Endothelial cell of umbilical vein (primary cell): ENCODE data around the gene CYP27A1. TPM values are rescaled to one million over a fixed set of nuclear protein-coding genes. Genes with fewer than 3 reads are reported as not detected.

Experiments
- BruUV-seq: library from RNA; stranded (reverse); fragments of 400-500 nt; replicated peaks from 2 replicates; lab custom pipeline; 2021; lab: Mats Ljungman, UMichigan
- CTCF ChIA-PET: fragments of 300-600, 350-600 bp; sonication (Branson Sonifier 250); formaldehyde crosslinking; loops from one replicate; lab custom pipeline; 2021; ENCODE audit warnings: antibody characterized with exemption, inconsistent platforms; lab: Charles Lee
- POLR2A ChIA-PET: fragments of 300-600, 350-600 bp; sonication (Branson Sonifier 250); formaldehyde crosslinking; loops from one replicate; lab custom pipeline; 2021; ENCODE audit warnings: antibody characterized with exemption, inconsistent platforms; lab: Charles Lee
- DNase-seq: peaks from one replicate; pipeline ENCODE4 v3.0.0-alpha.2; 2011; ENCODE audit warnings: low read depth, low spot score
- FAIRE-seq: peaks from 2 replicates; lab custom pipeline; 2011; peaks lifted over from hg19 to GRCh38; lab: Jason Lieb, UNC
- H2AFZ ChIP-seq: 2 replicates; pipeline ENCODE4 v1.6.0; 2012; ENCODE audit warnings: low read depth, low read length, control low read depth, inconsistent platforms
- H3K27ac ChIP-seq: 2 replicates; pipeline ENCODE4 v1.5.1; 2011; ENCODE audit warnings: low read depth, mild to moderate bottlenecking, control low read depth, low read length, moderate library complexity; ENCODE audit not compliant: insufficient read depth
- H3K27me3 ChIP-seq, 2 experiments: 2 replicates each; pipeline versions ENCODE4 v1.6.0 to v1.6.1; 2011; ENCODE audit warnings: low read length in 2 of 2, mixed read lengths in 1 of 2; ENCODE audit not compliant: control insufficient read depth in 2 of 2, insufficient read depth in 2 of 2
- H3K36me3 ChIP-seq, 2 experiments: 2 replicates in 1 of 2; 3 replicates in 1 of 2; pipeline ENCODE4 v1.5.1; 2011; ENCODE audit warnings: low read length in 2 of 2, mild to moderate bottlenecking in 1 of 2, moderate library complexity in 1 of 2; ENCODE audit not compliant: control insufficient read depth in 2 of 2, insufficient read depth in 2 of 2; ENCODE audit errors: extremely low read depth in 1 of 2
- H3K4me1 ChIP-seq: 3 replicates; pipeline ENCODE4 v1.5.1; 2011; ENCODE audit warnings: mild to moderate bottlenecking, low read length; ENCODE audit not compliant: control insufficient read depth, insufficient read depth; ENCODE audit errors: extremely low read depth
- H3K4me2 ChIP-seq: 2 replicates; pipeline ENCODE4 v1.6.1; 2011; ENCODE audit warnings: low read length, control low read depth, mixed read lengths; ENCODE audit not compliant: insufficient read depth
- H3K4me3 ChIP-seq, 3 experiments: fragments of 200-600 bp in 1 of 3; sonication (generic), shearing (Covaris generic) in 1 of 3; replicated peaks in 1 of 3; 2 replicates each; pipeline ENCODE4 v1.5.1; 2011 to 2016; ENCODE audit warnings: control low read depth in 3 of 3, low read length in 3 of 3, mild to moderate bottlenecking in 2 of 3, inconsistent platforms in 1 of 3, low read depth in 1 of 3, moderate library complexity in 1 of 3; ENCODE audit not compliant: insufficient read depth in 1 of 3
- H3K79me2 ChIP-seq: 2 replicates; pipeline ENCODE4 v1.6.0; 2012; ENCODE audit warnings: low read length, inconsistent platforms; ENCODE audit not compliant: control insufficient read depth, insufficient read depth
- H3K9ac ChIP-seq: replicated peaks from 2 replicates; pipeline ENCODE3; 2011; ENCODE audit warnings: low read length, control low read depth; ENCODE audit not compliant: insufficient read depth; ENCODE audit errors: extremely low read depth
- H3K9me1 ChIP-seq: replicated peaks from 3 replicates; pipeline ENCODE4 v1.6.0; 2011; ENCODE audit warnings: mild to moderate bottlenecking, low read length; ENCODE audit not compliant: control insufficient read depth, insufficient read depth; ENCODE audit errors: extremely low read depth
- H3K9me3 ChIP-seq: replicated peaks from 2 replicates; pipeline ENCODE4 v1.5.1; 2012; ENCODE audit warnings: low read length, inconsistent platforms; ENCODE audit not compliant: control insufficient read depth, insufficient read depth
- H4K20me1 ChIP-seq: replicated peaks from 2 replicates; pipeline ENCODE3; 2011; ENCODE audit warnings: mild to moderate bottlenecking, low read length; ENCODE audit not compliant: control insufficient read depth, insufficient read depth; ENCODE audit errors: extremely low read depth
- CTCF ChIP-seq, 2 donors: IDR thresholded peaks; 1 replicate in 1 of 2; 2 replicates in 1 of 2; pipeline ENCODE4 v1.5.1; 2011; ENCODE audit warnings: low read length in 2 of 2, mild to moderate bottlenecking in 2 of 2, moderate library complexity in 2 of 2, control low read depth in 1 of 2, inconsistent platforms in 1 of 2, low read depth in 1 of 2; ENCODE audit not compliant: insufficient read depth in 1 of 2; ENCODE audit errors: extremely low read depth in 1 of 2
- EZH2 ChIP-seq: IDR thresholded peaks from 2 replicates; pipeline ENCODE4 v1.6.1; 2012; ENCODE audit warnings: borderline replicate concordance, low read depth, mild to moderate bottlenecking, moderate library complexity, low read length, inconsistent platforms; ENCODE audit not compliant: severe bottlenecking
- FOS ChIP-seq: IDR thresholded peaks from 2 replicates; pipeline ENCODE4 v1.6.1; 2011; ENCODE audit warnings: mild to moderate bottlenecking, low read length, moderate library complexity, borderline replicate concordance; ENCODE audit not compliant: insufficient read depth
- GATA2 ChIP-seq: IDR thresholded peaks from 2 replicates; pipeline ENCODE4 v1.7.0; 2011; ENCODE audit warnings: low read depth, mild to moderate bottlenecking, moderate library complexity, mixed read lengths, low read length; ENCODE audit not compliant: insufficient read length, insufficient read depth
- JUN ChIP-seq: IDR thresholded peaks from 2 replicates; pipeline ENCODE4 v1.6.1; 2011; ENCODE audit warnings: borderline replicate concordance, low read depth; ENCODE audit not compliant: insufficient read length, insufficient read depth
- MAX ChIP-seq: IDR thresholded peaks from 2 replicates; pipeline ENCODE4 v1.6.1; 2011; ENCODE audit not compliant: insufficient read depth, insufficient read length
- MYC ChIP-seq: IDR thresholded peaks from one replicate; pipeline ENCODE4 v1.6.1; 2011; ENCODE audit warnings: mild to moderate bottlenecking, low read depth, low read length
- POLR2A ChIP-seq: IDR thresholded peaks from 2 replicates; pipeline ENCODE4 v1.6.1; 2012; ENCODE audit warnings: low read depth, mild to moderate bottlenecking, control low read depth, low read length
- POLR2AphosphoS5 ChIP-seq: IDR thresholded peaks from 2 replicates; pipeline ENCODE4 v1.6.1; 2012; ENCODE audit warnings: low read depth, mild to moderate bottlenecking, control low read depth, low read length, moderate library complexity; ENCODE audit not compliant: insufficient read depth
- dilution Hi-C: fragments of 300-500 bp; cut with MboI; formaldehyde crosslinking; loops from one replicate; pipeline ENCODE4 v1.15.0; 2019; ENCODE audit warnings: low sequenced_read_pairs; ENCODE audit not compliant: extremely low pct_ligation_motif_present
- intact Hi-C: fragments of 100-400 bp; cut with micrococcal nuclease; formaldehyde crosslinking; loops from one replicate; pipeline ENCODE4 v1.10.0; 2022
- polyA plus RNA-seq, 4 experiments: library from polyadenylated mRNA; depleted of rRNA in 3 of 4; stranded (reverse) in 3 of 4; unstranded in 1 of 4; fragments of >200 nt; gene quantifications; 2 replicates each; pipeline versions ENCODE4 v1.2.1 to v1.2.3, GENCODE V29; 2011 to 2012; ENCODE audit warnings: missing spikeins in 1 of 4
- total RNA-seq: library from RNA; stranded (reverse); gene quantifications from 2 replicates; pipeline ENCODE4 v1.2.3, GENCODE V29; 2021

The CYP27A1 gene
- total and polyA plus RNA-seq, 2 donors (not counting 3 experiments of a cell fraction or from before 2014, with no cell fraction given) = 15.1 to 34.9 TPM

GRCh38 chr2:218861645-218862318 is 79.8 kb downstream of the CYP27A1 start:
- dilution Hi-C loops (no loop called here), intact Hi-C loops (no loop called here)
- FAIRE-seq = no peak
- no peak for TF ChIP-seq GATA2
- no peak for TF ChIP-seq CTCF (IDR thresholded peaks at IDR 0.05; ENCODE audit: extremely low read depth in 1 of 2, insufficient read depth in 1 of 2, low read depth in 1 of 2, low read length in 2 of 2)
- TF ChIP-seq FOS = no peak
- no peak for TF ChIP-seq MYC
- TF ChIP-seq POLR2A = no peak
- no peak for TF ChIP-seq MAX
- TF ChIP-seq JUN = no peak
- no peak for TF ChIP-seq POLR2AphosphoS5
- TF ChIP-seq EZH2 = no peak
- no peaks in the 10 kb centered on the region for H3K9me1 ChIP-seq
- no peak overlapping the region for H3K4me2 ChIP-seq
- H4K20me1 ChIP-seq = no peaks in the 10 kb centered on the region
- DNase-seq = no peak
- ChIA-PET CTCF (interaction anchor here (1.2 to 1.8 kb wide), 2 partner anchors 31 to 293 kb away, joined by 6 read pairs; no protein-coding TSS in a partner anchor), POLR2A (no interaction called here)
- no peaks in the 10 kb centered on the region for H3K9me3 ChIP-seq
- no peak overlapping the region for H3K27ac ChIP-seq
- peaks cover 48 to 55% of the 10 kb centered on the region in 2 experiments for H3K27me3 ChIP-seq
- no peaks in the 10 kb centered on the region for H3K79me2 ChIP-seq
- H2AFZ ChIP-seq = no peak overlapping the region
- no peak overlapping the region for H3K4me3 ChIP-seq
- no peak overlapping the region for H3K9ac ChIP-seq
- no peaks in the 10 kb centered on the region for H3K4me1 ChIP-seq
- H3K36me3 ChIP-seq = no peaks in the 10 kb centered on the region
- BruUV-seq = no TSS peak
